Lung (tissue), 12 donors: ENCODE data around the gene LCN2. TPM values are rescaled to one million over a fixed set of nuclear protein-coding genes. Genes with fewer than 3 reads are reported as not detected.

ENCODE experiments used
- ATAC-seq: fragments of 200-7000 bp; cut with Tn5 transposase; one replicate; pipeline ENCODE4 v1.9.1; 2020; ENCODE audit warnings: moderate number of reproducible peaks; ENCODE audit not compliant: insufficient read depth, low FRiP score
- DNase-seq, 3 donors: peaks; one replicate each; pipeline ENCODE4 v3.0.0-alpha.2; 2013 to 2017
- H3K27ac ChIP-seq, 2 donors: one replicate each; pipeline ENCODE4 v1.5.1; 2013; ENCODE audit warnings: mild to moderate bottlenecking in 2 of 2, moderate library complexity in 2 of 2, control low read depth in 1 of 2, inconsistent platforms in 1 of 2, low read depth in 1 of 2, low read length in 1 of 2
- H3K27me3 ChIP-seq, 3 donors: one replicate each; pipeline ENCODE4 v1.5.1; 2013; ENCODE audit warnings: low read length in 2 of 3; ENCODE audit not compliant: control insufficient read depth in 3 of 3, insufficient read depth in 3 of 3
- H3K36me3 ChIP-seq, 4 donors: one replicate each; pipeline ENCODE4 v1.5.1; 2013; ENCODE audit warnings: low read length in 4 of 4, mild to moderate bottlenecking in 1 of 4, moderate library complexity in 1 of 4; ENCODE audit not compliant: control insufficient read depth in 4 of 4, insufficient read depth in 4 of 4
- H3K4me1 ChIP-seq, 5 donors: one replicate each; pipeline ENCODE4 v1.5.1; 2013; ENCODE audit warnings: low read length in 5 of 5, mild to moderate bottlenecking in 2 of 5, moderate library complexity in 1 of 5; ENCODE audit not compliant: control insufficient read depth in 5 of 5, insufficient read depth in 5 of 5
- H3K4me3 ChIP-seq: one replicate; pipeline ENCODE4 v1.5.1; 2013; ENCODE audit warnings: mild to moderate bottlenecking, control low read depth, moderate library complexity
- H3K9ac ChIP-seq, 2 donors: one replicate each; pipeline ENCODE4 v1.5.1; 2013; ENCODE audit warnings: low read length in 2 of 2, control low read depth in 1 of 2; ENCODE audit not compliant: insufficient read depth in 1 of 2
- H3K9me3 ChIP-seq, 4 donors: one replicate each; pipeline ENCODE4 v1.5.1; 2013; ENCODE audit warnings: low read length in 3 of 4, mild to moderate bottlenecking in 1 of 4, moderate library complexity in 1 of 4; ENCODE audit not compliant: control insufficient read depth in 4 of 4, insufficient read depth in 3 of 4
- WGBS, 2 donors: extraction: QIAGEN DNeasy Blood & Tissue Kit; methylation state at CpG; one replicate each; pipeline ENCODE4 v1.1.7; 2013; 5-methylcytosine and 5-hydroxymethylcytosine counted together
- polyA plus RNA-seq, 2 donors: library from polyadenylated mRNA; stranded (reverse); fragments of 200-250 nt; gene quantifications; one replicate each; pipeline ENCODE4 v1.2.1, GENCODE V29; 2013
- total RNA-seq, 2 donors: library from RNA; depleted of rRNA in 1 of 2; stranded (reverse); fragments of >200 nt in 1 of 2; gene quantifications; one replicate each; pipeline ENCODE4 v1.2.1, GENCODE V29; 2014 to 2021
- TF ChIP-seq, protein P1 (sequence below): IDR thresholded peaks from 2 replicates; pipeline ENCODE4 v1.5.1; 2012; ENCODE audit warnings: mild to moderate bottlenecking; ENCODE audit errors: control extremely low read depth, extremely low read depth
- donor health status: control.
- donor health status: control.
- donor health status: Bipolar disorder and iron deficiency.
- donor health status: healthy.
- donor health status: DM: yes; HTN: yes; CAD: no.

The LCN2 gene
- total and polyA plus RNA-seq, 4 donors: 114 to 842 (median 295) TPM

DNA sequence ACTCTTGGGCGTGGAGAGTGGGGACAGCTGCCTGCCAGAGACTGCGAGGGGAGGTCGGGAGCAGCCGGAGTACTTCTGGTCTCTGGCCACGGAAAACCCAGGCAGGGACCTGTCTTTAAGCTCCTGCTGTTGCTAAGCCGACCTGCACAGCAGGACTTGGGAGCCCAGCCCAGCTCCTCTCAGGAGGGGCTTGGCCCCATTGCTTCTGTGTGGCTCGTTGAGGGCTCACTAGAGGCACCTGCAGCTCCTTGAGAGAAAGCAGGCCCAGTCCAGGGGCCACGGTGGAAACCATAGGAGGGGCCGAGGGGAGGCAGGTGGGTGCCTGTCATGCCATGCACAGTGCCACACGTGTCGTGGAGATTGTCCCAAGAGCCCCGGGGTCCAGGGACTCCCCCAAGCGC, 3.3 kb upstream of the LCN2 start:
- H3K9ac ChIP-seq: no peak overlapping the region

DNA sequence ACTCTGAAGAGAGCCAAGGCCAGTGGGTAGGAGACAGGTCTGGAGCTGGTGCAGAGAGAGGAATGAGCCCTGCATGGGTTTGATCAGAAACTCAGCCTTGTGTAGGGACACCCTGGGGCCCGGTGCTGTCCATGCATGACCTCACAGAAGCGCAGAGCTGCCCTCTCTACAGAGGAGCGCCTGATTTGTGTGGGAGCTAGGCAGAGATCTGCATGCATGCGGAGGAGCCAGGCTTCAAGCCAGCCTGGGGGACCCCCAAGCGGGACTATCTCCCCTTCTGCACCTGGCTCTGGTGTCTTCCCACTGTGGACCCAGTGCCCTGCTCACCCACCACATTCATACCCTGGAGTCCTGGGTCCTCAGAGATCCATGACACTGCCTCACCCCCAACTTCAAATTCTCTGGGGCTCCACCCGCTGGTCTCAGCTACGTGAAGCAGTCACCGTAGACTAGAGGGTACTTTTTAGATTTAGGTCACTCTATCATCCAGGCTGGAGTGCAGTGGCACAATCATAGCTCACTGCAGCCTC, 2.6 kb upstream of the LCN2 start:
- DNase-seq (no peak), ATAC-seq (no peak)
- Histone ChIP-seq H3K9me3 (no peaks in the 10 kb centered on the region), H3K36me3 (no peaks in the 10 kb centered on the region), H3K27ac (no peak overlapping the region), H3K9ac (no peak overlapping the region), H3K4me3 (no peak overlapping the region), H3K4me1 (peaks cover 0 to 29% (median 7%) of the 10 kb centered on the region in 5 donors), H3K27me3 (no peaks in the 10 kb centered on the region)
- TF ChIP-seq, protein P1, sequence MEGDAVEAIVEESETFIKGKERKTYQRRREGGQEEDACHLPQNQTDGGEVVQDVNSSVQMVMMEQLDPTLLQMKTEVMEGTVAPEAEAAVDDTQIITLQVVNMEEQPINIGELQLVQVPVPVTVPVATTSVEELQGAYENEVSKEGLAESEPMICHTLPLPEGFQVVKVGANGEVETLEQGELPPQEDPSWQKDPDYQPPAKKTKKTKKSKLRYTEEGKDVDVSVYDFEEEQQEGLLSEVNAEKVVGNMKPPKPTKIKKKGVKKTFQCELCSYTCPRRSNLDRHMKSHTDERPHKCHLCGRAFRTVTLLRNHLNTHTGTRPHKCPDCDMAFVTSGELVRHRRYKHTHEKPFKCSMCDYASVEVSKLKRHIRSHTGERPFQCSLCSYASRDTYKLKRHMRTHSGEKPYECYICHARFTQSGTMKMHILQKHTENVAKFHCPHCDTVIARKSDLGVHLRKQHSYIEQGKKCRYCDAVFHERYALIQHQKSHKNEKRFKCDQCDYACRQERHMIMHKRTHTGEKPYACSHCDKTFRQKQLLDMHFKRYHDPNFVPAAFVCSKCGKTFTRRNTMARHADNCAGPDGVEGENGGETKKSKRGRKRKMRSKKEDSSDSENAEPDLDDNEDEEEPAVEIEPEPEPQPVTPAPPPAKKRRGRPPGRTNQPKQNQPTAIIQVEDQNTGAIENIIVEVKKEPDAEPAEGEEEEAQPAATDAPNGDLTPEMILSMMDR: no peak
- WGBS, 2 donors: 90 to 96% methylated on average over 8 of the region's 8 CpGs

More for the DNA sequence above, 3.3 kb upstream of the LCN2 start:
- TF ChIP-seq, protein P1: no peak
- Histone ChIP-seq H3K4me1 (peaks cover 0 to 29% (median 7%) of the 10 kb centered on the region in 5 donors), H3K9me3 (no peaks in the 10 kb centered on the region), H3K27me3 (no peaks in the 10 kb centered on the region), H3K36me3 (no peaks in the 10 kb centered on the region), H3K4me3 (no peak overlapping the region), H3K27ac (no peak overlapping the region)
- peak in 1 of 3 donors; percentile 21 for DNase-seq
- ATAC-seq: no peak
- WGBS, 2 donors: 76 to 89% methylated on average over 13 of the region's 13 CpGs

DNA sequence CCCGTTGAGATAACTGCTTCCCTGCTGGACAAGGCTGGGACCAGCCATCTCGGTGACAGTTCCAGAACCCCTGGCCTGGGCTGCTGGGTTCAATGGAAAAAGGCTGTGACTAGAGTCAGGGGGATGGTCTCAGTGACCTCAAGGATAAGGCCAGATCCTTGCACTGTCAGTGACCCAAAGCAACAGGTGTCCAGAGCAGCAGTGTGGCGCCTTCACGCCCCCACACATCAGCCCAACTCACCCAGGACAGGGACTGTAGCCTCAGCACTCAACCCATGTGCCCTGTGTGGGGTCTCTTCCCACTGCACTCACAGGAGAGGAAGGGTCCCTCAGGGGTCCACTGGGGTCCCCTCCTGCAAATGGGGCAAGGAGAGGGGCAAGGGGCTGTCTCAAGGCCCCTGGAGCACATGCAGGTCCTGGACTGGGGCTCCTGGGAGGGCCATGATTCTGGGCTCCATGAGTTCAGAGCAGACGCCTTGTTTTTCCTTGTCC, 698 bp upstream of the LCN2 start:
- 89 to 95% methylated on average over 5 of the region's 5 CpGs for WGBS, 2 donors
- Histone ChIP-seq H3K9me3 (no peaks in the 10 kb centered on the region), H3K4me1 (peaks cover 0 to 29% (median 7%) of the 10 kb centered on the region in 5 donors), H3K4me3 (no peak overlapping the region), H3K27me3 (no peaks in the 10 kb centered on the region), H3K27ac (peak overlapping the region in 1 of 2 donors; percentile 83), H3K9ac (no peak overlapping the region), H3K36me3 (no peaks in the 10 kb centered on the region)
- DNase-seq: no peak
- TF ChIP-seq, protein P1: no peak
- ATAC-seq: no peak
